GM19324 (cell line): Measurements from ENCODE around the gene COPG1.
"Not testable (repeated sequence)": the region's sequence is repeated elsewhere in the genome, so short reads cannot be mapped to it uniquely, and the experiment has no call there.

Source experiments
- ATAC-seq: cut with Tn5 transposase; IDR thresholded peaks from one replicate; pipeline ENCODE4 v1.9.1; 2021; ENCODE audit warnings: mild to moderate bottlenecking, moderate library complexity; ENCODE audit not compliant: unreplicated experiment, low FRiP score

Gene COPG1

DNA sequence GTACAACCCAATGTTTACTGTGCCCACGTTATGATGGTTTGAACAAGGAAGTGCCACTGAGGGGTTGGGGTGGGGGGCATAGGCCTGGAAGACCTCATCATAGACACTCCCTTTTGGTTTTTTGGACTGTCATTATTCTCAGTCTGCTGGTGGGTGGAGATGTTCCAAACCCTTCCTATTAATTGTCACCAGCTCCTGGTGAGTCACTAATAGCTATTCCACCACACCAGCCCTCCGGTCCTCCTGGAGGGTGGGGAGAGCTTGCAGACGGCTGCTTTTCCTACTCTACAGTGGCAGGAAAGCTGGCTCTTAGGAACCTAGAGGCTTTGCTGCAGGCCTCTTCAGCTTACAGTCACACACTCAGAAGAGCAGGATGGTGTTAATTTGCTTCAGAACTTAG is 9.0 kb upstream of the COPG1 start:
- ATAC-seq: no peak

DNA sequence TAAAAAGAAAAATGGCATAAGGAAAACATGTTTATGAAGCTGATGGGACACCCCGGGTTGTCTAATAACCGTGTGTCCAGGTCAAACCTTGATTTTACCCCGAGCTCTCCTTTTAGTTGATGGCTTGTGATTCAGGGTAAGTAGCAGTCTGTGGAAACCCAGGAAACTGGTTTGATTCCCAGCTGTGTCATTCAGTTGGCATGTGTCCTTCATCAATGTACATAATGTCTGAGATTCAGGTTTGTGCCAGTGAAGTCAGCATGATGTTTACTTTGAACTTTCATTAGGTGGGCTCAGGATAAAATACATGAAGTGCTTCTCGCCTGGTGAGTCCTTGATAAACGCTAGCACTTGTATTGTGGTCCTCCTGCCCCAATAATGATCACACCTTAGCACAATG is 4.3 kb upstream of the COPG1 start:
- ATAC-seq: no peak

DNA sequence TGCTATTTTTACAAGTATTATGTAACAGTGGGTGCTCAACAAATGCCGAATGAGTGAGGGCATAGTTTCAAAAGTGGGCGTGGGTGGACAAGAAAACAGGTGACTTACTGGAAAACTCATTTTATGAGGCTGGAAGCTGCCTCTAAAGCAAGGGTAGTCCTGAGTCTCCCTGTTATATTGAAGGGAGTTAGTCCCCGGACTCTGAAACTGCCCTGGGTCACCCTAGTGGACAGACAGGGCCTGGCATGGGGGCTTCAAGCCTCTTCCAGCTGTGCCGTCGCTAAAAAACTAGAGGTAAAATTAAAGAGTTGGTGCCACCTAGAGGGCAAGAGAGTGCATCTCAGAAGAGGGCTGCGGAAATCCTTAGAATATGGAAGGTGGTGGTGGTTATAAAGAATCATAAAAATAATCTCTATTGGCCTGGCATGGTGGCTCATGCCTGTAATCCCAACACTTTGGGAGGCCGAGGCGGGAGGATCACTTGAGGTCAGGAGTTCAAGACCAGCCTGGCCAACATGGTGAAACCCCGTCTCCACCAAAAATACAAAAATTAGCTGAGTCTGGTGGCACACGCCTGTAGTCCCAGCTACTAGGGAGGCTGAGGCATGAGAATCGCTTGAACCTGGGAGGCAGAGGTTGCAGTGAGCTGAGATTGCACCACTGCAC is 3.6 kb upstream of the COPG1 start:
- ATAC-seq: peak; percentile 50

DNA sequence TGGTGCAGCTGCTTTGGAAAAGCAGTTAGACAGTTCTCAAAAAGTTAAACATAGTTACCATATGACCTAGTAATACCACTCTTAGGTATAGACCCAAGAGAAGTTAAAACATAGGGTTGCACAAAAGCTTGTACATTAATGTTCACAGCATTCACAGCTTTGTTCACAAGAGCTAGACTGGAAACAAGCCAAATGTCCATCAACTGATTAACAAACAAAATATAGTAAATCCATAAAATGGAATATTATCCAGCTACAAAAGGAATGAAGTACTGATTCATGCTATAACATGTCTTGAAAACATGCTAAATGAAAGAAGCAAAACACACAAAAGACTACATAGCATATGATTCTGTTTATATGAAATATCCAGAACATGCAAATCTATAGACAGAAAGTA is 2.8 kb upstream of the COPG1 start:
- ATAC-seq: no peak

- no peak for ATAC-seq
Measured at GRCh38 chr3:129248286-129248979, 973 bp upstream of the COPG1 start.

- no peak for ATAC-seq
Measured at GRCh38 chr3:129252748-129253147, 3.3 kb downstream of the COPG1 start.

- no peak for ATAC-seq
Measured at GRCh38 chr3:129254536-129255230, 5.3 kb downstream of the COPG1 start.

DNA sequence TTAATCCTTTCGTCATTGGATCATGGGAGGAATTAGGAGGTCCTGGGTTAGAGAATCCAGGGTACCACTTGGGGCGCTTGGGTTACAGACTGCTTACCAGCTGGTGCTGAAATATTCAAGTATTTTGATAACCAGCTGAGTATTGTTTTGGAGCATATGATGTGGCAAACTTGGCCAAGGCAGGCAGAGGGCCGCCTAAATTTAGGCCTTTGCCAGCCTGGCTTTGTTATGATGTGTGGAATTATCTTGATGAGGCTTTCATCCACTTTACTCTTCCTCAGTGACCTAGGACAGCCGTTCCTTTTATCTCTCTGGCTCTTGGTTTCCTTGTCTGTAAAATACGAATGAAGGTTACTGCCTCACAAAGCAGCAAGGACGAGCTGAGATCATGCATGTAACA is 6.9 kb downstream of the COPG1 start:
- ATAC-seq: no peak

DNA sequence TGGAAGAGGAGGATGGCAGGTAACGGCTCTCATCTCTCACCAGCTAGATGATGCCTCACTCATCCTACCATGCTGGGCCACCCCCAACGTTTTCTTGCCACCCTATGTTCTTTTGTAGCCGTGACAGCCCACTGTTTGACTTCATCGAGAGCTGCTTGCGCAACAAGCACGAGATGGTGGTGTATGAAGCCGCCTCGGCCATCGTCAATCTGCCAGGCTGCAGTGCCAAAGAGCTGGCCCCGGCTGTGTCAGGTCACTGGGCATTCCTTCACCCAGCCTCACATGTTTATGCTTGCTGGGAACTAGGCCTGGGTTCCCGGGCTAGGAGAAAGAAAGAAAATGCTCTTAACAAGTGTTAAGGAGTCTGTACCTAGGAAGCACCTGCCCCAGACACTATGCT is 8.2 kb downstream of the COPG1 start:
- no peak for ATAC-seq

DNA sequence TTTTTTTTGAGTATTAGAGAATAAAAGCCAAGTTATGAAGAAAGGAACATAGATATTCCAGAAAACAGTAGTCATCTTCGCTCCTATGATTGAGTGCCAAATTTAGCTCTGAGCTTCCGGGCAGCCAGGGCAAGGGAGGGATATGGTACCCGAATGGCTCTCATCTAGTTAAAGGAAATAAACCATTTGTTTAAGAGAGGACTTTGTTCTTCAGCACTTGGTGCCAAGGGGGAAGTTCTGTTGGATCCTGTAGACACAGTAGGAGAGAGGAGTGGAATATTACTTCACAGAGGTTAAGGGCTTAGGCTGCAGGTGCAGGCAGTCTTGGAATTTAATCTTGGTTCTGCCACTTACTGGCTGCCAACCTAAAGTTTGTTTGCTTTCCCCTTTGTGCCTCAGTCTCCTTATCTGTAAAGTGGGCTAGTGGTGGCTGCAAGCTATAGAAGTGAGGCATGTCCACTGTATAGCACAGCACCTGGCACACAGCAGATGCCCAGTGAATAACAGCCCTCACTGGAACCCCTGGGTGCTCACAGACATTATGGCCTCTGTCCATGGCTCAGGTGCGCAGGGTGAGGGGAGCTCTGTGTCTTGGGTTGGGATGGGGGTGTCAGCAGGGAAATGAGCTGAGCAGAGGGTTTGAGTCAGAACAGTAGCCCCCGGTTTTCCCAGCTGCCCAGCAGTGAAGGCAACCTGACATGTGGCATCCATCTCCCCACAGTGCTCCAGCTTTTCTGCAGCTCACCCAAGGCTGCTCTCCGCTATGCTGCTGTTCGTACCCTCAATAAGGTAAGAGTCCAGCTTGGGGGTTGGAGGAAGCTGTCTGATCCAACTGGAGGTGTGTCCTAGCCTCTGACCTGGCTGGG is 10.4 kb downstream of the COPG1 start:
- no peak for ATAC-seq

- ATAC-seq: no peak
Measured at GRCh38 chr3:129260606-129261005, 11.2 kb downstream of the COPG1 start.

DNA sequence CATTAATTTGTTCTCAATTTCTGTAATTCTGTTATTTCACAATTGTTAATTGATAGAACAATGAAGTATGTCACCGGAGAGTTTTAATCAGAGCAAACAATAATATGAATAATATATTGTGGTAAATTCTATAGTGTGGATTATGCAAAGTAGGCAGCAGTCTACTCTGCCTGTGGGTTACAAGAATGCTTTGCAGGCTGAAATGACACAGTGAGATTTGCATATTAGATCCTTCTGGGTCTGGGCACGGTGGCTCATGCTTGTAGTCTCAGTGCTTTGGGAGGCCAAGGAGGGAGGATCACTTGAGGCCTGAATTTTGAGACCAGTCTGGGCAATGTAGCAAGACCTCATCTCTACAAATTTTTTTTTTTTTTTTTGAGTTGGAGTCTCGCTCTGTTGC is 12.5 kb downstream of the COPG1 start:
- ATAC-seq: no peak

DNA sequence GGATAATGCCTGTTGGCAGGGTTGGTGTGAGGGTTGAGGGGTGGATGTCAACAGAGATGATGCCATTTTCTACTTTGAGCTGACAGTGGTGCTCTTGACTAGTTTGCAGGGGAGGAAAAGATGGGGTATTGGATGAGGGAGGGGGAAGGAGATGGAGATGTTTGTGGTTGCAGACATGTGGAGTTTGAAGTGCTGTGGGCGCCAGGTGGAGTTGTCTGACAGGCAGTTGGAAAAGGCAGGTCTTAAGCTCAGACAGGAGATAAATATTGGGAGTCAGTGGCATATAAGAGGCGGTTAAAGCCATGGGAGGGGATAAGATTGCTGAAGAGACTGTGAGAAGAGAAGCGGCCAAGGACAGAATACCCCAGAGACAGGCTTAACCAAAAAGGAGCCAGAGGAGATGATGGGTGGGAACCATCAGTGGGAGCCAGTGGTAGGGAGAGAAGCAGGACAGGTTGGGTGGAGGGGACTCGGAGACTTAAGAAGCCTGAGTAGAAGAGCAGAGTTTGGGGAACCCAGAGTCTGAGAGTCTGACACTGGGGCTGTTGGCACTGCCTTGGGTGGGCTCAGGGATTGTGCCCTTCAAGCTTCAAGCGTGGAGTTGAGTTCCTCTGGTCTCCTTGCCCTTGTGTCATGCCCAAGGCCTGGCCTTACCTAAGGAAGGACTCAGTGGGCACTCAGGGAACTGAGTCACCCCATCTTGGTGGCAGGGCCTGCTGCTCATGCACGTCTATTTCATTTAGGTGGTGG is 13.9 kb downstream of the COPG1 start:
- ATAC-seq: no peak

DNA sequence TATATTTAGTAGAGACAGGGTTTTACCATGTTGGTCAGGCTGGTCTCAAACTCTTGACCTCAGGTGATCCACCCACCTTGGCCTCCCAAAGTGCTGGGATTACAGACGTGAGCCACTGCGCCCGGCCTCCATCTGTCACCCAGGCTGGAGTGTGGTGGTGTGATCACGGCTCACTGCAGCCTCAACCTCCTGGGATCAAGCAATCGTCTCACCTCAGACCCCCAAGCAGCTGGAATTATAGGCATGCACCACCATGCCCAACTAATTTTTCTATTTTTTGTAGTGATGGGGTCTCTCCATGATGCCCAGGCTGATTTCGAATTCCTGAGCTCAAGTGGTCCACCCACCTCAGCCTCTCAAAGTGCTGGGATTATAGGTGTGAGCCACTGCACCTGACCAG is 15.6 kb downstream of the COPG1 start:
- not testable (repeated sequence) for ATAC-seq

DNA sequence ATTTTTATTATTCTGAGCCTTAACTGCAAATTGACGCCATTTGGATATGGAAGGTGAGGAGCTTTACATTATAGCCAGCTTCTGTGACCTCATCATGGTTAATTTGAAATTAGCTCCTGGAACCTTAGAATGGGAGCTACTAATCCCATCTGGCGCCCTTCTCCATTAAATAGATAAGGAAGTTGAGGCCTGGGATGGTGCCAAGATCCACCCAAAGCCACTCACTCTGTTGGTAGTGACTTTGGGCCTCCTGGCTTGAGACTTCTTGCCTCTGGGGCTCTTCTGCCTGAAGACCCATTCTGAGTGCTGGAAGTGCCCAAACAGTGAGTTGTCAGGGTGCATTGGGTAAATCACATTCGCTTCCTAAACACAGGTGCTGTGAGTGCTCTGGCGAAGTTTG is 17.2 kb downstream of the COPG1 start:
- no peak for ATAC-seq

DNA sequence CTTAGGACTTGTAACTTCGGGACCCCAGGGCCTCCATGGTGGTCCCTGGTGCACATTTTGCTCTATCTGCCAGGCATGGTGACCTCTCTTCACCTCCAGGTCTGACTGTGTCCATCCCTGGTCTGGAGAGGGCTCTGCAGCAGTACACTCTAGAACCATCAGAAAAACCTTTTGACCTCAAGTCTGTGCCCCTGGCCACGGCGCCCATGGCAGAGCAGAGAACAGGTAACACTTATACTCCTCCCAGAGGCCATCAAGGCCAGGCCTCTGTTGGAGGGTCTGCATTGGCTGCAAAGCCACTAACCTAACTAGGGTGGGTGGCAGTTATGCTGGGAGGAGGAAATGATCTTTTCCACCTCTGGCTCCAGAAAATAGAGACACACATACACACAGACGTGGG is 19.0 kb downstream of the COPG1 start:
- no peak for ATAC-seq

- ATAC-seq: no peak
Measured at GRCh38 chr3:129271674-129272073, 22.3 kb downstream of the COPG1 start.

DNA sequence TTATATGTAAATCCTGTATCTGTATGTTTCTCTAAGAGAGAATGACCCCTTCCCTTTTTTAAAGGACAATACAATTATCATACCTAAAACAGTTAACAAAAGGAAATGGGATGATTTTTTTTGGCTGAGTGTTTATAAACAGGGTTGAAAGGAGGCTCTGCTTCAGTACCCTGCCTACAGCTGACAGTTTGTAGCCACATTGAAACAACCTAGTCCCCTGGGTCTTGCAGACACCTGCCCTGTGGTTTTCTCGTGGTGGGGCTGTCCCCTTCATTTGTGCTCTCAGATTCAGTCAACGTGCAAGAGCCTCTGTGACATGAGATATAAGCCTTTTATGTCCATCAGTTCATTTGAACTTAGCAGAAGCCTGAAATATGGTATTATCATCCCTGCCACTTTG is 27.0 kb downstream of the COPG1 start:
- ATAC-seq: peak; percentile 64

DNA sequence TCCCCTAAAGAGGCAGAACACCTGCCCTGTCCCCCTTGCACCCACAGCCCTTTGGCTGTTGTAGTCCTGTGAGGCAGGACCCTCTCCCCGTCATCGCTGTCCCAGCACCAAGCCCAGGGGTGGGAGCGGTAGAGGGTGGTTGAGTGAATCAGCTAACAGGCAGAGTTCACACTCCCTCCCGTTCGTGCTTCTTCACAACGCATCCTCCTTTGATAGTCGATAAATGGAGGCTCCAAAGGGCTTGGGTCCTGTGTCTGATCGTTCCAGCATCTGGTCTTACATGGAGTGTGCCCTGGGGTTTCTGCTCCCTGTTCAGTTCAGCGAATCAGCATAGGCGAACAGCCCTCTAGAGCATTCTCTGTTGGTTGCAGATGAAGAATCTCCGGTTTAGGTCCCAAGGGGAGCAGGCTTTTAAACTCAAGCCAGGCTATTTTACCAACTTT is 28.4 kb downstream of the COPG1 start:
- no peak for ATAC-seq

- ATAC-seq: peak; percentile 59
Measured at GRCh38 chr3:129278439-129278965, 29.1 kb downstream of the COPG1 start, which contains the start of gene HMCES. TSS of gene HMCES (plus strand) at chr3:129278870. CDS start at chr3:129279733, 863 bp downstream.
